VCaP (cell line): ENCODE results near the gene WSB2.

Source experiments
- H3K27ac ChIP-seq: fragments of 450-650 bp; 2 replicates; pipeline ENCODE4 v1.5.1; 2017
- CTCF ChIP-seq: fragments of 450-650 bp; conservative IDR thresholded peaks from 2 replicates; pipeline ENCODE4 v1.5.1; 2017; ENCODE audit warnings: mild to moderate bottlenecking, moderate library complexity

Gene WSB2

GRCh38 chr12:118017926-118018325, 43.1 kb downstream of the WSB2 start:
- no peak for TF ChIP-seq CTCF
- no peak overlapping the region; the same call in 1 of the 2 replicates for H3K27ac ChIP-seq

GRCh38 chr12:118016424-118017264, 44.3 kb downstream of the WSB2 start, which contains the start of gene RFC5:
TSS of gene RFC5 (plus strand) at chr12:118016703. CDS start at chr12:118016828, 125 bp downstream.
- no peak for TF ChIP-seq CTCF
- H3K27ac ChIP-seq: peak within 1 kb of the TSS; percentile 72

- peak overlapping the region; percentile 72 for H3K27ac ChIP-seq
- TF ChIP-seq CTCF: no peak
Observed at GRCh38 chr12:118015944-118016343, 45.0 kb downstream of the WSB2 start.

- TF ChIP-seq CTCF: no peak
- H3K27ac ChIP-seq: no peak overlapping the region
Observed at GRCh38 chr12:118015306-118015705, 45.7 kb downstream of the WSB2 start.

- TF ChIP-seq CTCF: no peak
- H3K27ac ChIP-seq: no peak overlapping the region
Observed at GRCh38 chr12:118013283-118013682, 47.7 kb downstream of the WSB2 start.

- no peak overlapping the region for H3K27ac ChIP-seq
- TF ChIP-seq CTCF: no peak
Observed at GRCh38 chr12:118011961-118012360, 49.0 kb downstream of the WSB2 start.

- no peak for TF ChIP-seq CTCF
- H3K27ac ChIP-seq: no peak overlapping the region
Observed at GRCh38 chr12:118011377-118011776, 49.6 kb downstream of the WSB2 start.
